ENCODE measurements around the gene ENOX2. TPM values are rescaled to one million over a fixed set of nuclear protein-coding genes. Genes with fewer than 3 reads are reported as not detected.

The ENOX2 gene
- total and polyA plus RNA-seq, 2 of the 13 experiments (the other 11 are each of a cell fraction or from before 2014, with no cell fraction given) = 5.9 to 8.5 TPM

DNA sequence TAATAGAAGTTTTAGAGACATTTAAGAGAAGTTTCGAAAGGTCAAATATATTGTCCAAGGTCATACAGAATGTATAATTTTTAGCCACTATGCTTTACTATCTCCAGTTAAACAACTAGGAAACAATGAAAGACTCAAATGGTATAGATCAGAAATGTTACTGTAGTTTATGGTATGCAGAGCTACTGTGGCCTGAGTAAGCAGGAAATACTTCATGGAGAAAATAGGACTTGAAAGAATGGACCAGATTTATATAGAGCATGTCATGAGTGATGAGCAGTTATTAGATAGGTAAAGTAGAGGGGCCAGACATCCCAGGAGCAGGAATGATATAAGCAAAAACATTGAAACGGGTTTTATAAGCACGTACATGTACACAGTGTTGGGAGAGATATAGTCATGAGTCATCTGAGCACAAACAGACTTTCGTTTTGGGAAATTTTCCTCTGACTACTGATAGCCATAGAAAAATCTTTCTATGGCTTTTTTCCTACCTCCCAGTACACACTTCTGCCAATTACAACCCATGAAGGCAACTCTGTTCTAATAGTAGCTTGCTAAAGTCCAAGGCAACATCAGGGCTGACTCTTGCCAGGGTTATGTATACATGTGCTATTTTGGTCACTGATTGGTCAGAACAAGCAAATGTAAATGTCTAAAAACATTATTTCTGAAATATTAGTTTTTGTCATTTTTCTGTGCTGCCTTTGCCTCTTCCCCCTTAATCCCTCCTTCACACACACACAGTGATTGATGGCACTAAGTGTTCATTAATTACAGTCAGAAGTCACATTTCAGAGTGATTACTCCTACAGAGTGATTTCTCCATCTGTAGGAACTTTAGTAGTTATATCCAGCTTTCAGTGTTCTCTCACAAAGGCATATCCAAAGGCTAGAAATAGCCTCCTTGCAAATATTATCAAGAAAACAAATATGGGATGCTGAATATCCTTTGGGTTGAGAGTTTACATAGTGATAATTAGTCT, 198.7 kb downstream of the ENOX2 start:
- ChIA-PET CTCF (ENCODE audit: low intra/inter-chr PET ratio, low total read pairs) (no interaction called here), POLR2A (no interaction called here)
- Histone ChIP-seq H3K4me2 (ENCODE audit: low read depth, low read length) (peak overlapping the region; percentile 43), H3K36me3 (replicated peaks in 1 of 2; ENCODE audit: control insufficient read depth in 1 of 2, insufficient read depth in 2 of 2, low read length in 2 of 2) (no peaks in the 10 kb centered on the region), H4K20me1 (ENCODE audit: insufficient read depth, low read length) (no peaks in the 10 kb centered on the region), H3K27ac (ENCODE audit: extremely low read length, insufficient read depth, low read length) (peak overlapping the region; percentile 76), H2AFZ (ENCODE audit: low read length) (no peak overlapping the region), H3K79me2 (ENCODE audit: insufficient read depth, low read length) (no peaks in the 10 kb centered on the region), H3K9me3 (ENCODE audit: low read length) (no peaks in the 10 kb centered on the region), H3K9ac (ENCODE audit: insufficient read depth, low read depth, low read length) (0 out of 2 replicates have a peak overlapping the region, but pooled peaks have one; percentile 14), H3K27me3 (ENCODE audit: control insufficient read depth in 1 of 2, insufficient read depth in 2 of 2, low read length in 2 of 2) (no peaks in the 10 kb centered on the region), H3K4me1 (ENCODE audit: insufficient read depth, low read length) (peaks cover 36% of the 10 kb centered on the region), H3K4me3 (replicated peaks in 1 of 3; ENCODE audit: insufficient read depth in 1 of 3, low read depth in 2 of 3, low read length in 3 of 3) (no peak overlapping the region; a peak in 1 of 6 replicates)
- FAIRE-seq (no peak), ATAC-seq (peak; percentile 98), DNase-seq (ENCODE audit: low spot score) (peak; percentile 66)
- 25% methylated on average over 4 of the region's 4 CpGs for WGBS (ENCODE audit: low lambda C conversion rate)
- TF ChIP-seq KDM4B (CRISPR knock-in tag; IDR thresholded peaks at IDR 0.05) = no peak
- TF ChIP-seq ZZZ3 (CRISPR knock-in tag; IDR thresholded peaks at IDR 0.05; ENCODE audit: borderline replicate concordance) = no peak
- no peak for TF ChIP-seq RFX5 (IDR thresholded peaks at IDR 0.05; ENCODE audit: low read depth, low read length)
- TF ChIP-seq ASH2L (IDR thresholded peaks at IDR 0.05; ENCODE audit: insufficient read length, low read depth, low read length) = peak; percentile 29
- peak; percentile 53; the same call in 1 of the 2 replicates for TF ChIP-seq HNF4A (CRISPR knock-in tag; IDR thresholded peaks at IDR 0.05)
- peak; percentile 53 for TF ChIP-seq FOSL2 (CRISPR knock-in tag; IDR thresholded peaks at IDR 0.05)
- no peak for TF ChIP-seq ZKSCAN5 (CRISPR knock-in tag; IDR thresholded peaks at IDR 0.05)
- TF ChIP-seq SALL1 (CRISPR knock-in tag; IDR thresholded peaks at IDR 0.05) = peak; percentile 50; the same call in 1 of the 2 replicates
- TF ChIP-seq, protein P1, sequence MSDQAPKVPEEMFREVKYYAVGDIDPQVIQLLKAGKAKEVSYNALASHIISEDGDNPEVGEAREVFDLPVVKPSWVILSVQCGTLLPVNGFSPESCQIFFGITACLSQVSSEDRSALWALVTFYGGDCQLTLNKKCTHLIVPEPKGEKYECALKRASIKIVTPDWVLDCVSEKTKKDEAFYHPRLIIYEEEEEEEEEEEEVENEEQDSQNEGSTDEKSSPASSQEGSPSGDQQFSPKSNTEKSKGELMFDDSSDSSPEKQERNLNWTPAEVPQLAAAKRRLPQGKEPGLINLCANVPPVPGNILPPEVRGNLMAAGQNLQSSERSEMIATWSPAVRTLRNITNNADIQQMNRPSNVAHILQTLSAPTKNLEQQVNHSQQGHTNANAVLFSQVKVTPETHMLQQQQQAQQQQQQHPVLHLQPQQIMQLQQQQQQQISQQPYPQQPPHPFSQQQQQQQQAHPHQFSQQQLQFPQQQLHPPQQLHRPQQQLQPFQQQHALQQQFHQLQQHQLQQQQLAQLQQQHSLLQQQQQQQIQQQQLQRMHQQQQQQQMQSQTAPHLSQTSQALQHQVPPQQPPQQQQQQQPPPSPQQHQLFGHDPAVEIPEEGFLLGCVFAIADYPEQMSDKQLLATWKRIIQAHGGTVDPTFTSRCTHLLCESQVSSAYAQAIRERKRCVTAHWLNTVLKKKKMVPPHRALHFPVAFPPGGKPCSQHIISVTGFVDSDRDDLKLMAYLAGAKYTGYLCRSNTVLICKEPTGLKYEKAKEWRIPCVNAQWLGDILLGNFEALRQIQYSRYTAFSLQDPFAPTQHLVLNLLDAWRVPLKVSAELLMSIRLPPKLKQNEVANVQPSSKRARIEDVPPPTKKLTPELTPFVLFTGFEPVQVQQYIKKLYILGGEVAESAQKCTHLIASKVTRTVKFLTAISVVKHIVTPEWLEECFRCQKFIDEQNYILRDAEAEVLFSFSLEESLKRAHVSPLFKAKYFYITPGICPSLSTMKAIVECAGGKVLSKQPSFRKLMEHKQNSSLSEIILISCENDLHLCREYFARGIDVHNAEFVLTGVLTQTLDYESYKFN (CRISPR knock-in tag; conservative IDR thresholded peaks at IDR 0.05) = peak; percentile 51; the same call in 1 of the 2 replicates
- TF ChIP-seq SOX13 (IDR thresholded peaks at IDR 0.05) = no peak
- peak in 1 of 2 experiments; percentile 16; a peak in 1 of 4 replicates for TF ChIP-seq SOX13 (CRISPR knock-in tag; conservative IDR thresholded peaks at IDR 0.05 in 1 of 2, IDR thresholded peaks at IDR 0.05 in 1 of 2)
- TF ChIP-seq ARID5B (CRISPR knock-in tag; IDR thresholded peaks at IDR 0.05) = peak; percentile 38; the same call in 1 of the 2 replicates
- peak; percentile 30; the same call in 1 of the 2 replicates for TF ChIP-seq HNF4G (IDR thresholded peaks at IDR 0.05; ENCODE audit: borderline replicate concordance, low read depth, low read length)
- TF ChIP-seq HNF4G (CRISPR knock-in tag; IDR thresholded peaks at IDR 0.05; ENCODE audit: borderline replicate concordance, low read depth) = no peak
- BruUV-seq (replicated peaks) = no TSS peak
- in situ Hi-C loops (cut with HindIII; ENCODE audit: extremely low pct_ligation_motif_present, low pct_unique_long_range_greater_than_20kb) (no loop called here), intact Hi-C loops (cut with micrococcal nuclease; ENCODE audit: unreplicated experiment) (no loop called here)

Measured in HepG2 (cell line).